IMR-90 (cell line): Measurements from ENCODE around the gene CUTA. TPM values are rescaled to one million over a fixed set of nuclear protein-coding genes. Genes with fewer than 3 reads are reported as not detected.
A peak's percentile ranks its signal among the peaks of the same experiment; 100 is the strongest.

Experiments
- ATAC-seq: fragments of 200-7000 bp; cut with Tn5 transposase; 2 replicates; pipeline ENCODE4 v1.9.1; 2020; ENCODE audit warnings: low read depth, mild to moderate bottlenecking, moderate library complexity
- BruUV-seq: library from RNA; stranded (reverse); fragments of 400-500 nt; replicated peaks from 2 replicates; lab custom pipeline; 2021; lab: Mats Ljungman, UMichigan
- CTCF ChIA-PET: fragments of 300-600 bp; formaldehyde crosslinking; extraction: SDS; loops from one replicate; lab custom pipeline; 2021; ENCODE audit warnings: antibody characterized with exemption; lab: Yijun Ruan, JAX
- POLR2A ChIA-PET: fragments of 300-600 bp; sonication (Branson Sonifier 250); formaldehyde crosslinking; loops from one replicate; lab custom pipeline; 2022; ENCODE audit warnings: antibody characterized with exemption; ENCODE audit not compliant: unreplicated experiment; lab: Charles Lee
- DNase-seq: peaks from one replicate; pipeline ENCODE4 v3.0.0; 2013
- H2AFZ ChIP-seq: replicated peaks from 2 replicates; pipeline ENCODE3; 2013; ENCODE audit warnings: low read length, mild to moderate bottlenecking; ENCODE audit not compliant: poor library complexity
- H2AK5ac ChIP-seq: 2 replicates; pipeline ENCODE4 v1.6.1; 2013; ENCODE audit warnings: low read depth, low read length, inconsistent platforms
- H2AK9ac ChIP-seq: replicated peaks from 2 replicates; pipeline ENCODE3; 2013; ENCODE audit warnings: mild to moderate bottlenecking, low read depth, low read length, moderate library complexity; ENCODE audit not compliant: poor library complexity
- H2BK120ac ChIP-seq: 2 replicates; pipeline ENCODE4 v1.6.1; 2013; ENCODE audit warnings: low read depth, low read length, inconsistent platforms
- H2BK15ac ChIP-seq: 3 replicates; pipeline ENCODE4 v1.6.1; 2013; ENCODE audit warnings: low read depth, low read length, inconsistent platforms
- H2BK20ac ChIP-seq: 2 replicates; pipeline ENCODE4 v1.6.1; 2013; ENCODE audit warnings: low read depth, mild to moderate bottlenecking, inconsistent platforms, low read length, moderate library complexity
- H2BK5ac ChIP-seq: 2 replicates; pipeline ENCODE4 v1.6.1; 2013; ENCODE audit warnings: mild to moderate bottlenecking, low read depth, low read length, inconsistent platforms; ENCODE audit not compliant: poor library complexity, severe bottlenecking
- H3K14ac ChIP-seq: replicated peaks from 2 replicates; pipeline ENCODE4 v1.6.1; 2013; ENCODE audit warnings: low read depth, low read length, inconsistent platforms
- H3K18ac ChIP-seq: 2 replicates; pipeline ENCODE4 v1.6.1; 2013; ENCODE audit warnings: low read depth, low read length, control low read depth
- H3K23ac ChIP-seq: 2 replicates; pipeline ENCODE4 v1.6.1; 2013; ENCODE audit warnings: low read depth, low read length, inconsistent platforms
- H3K27ac ChIP-seq: 2 replicates; pipeline ENCODE4 v1.5.1; 2013; ENCODE audit warnings: mild to moderate bottlenecking, control low read depth, low read length; ENCODE audit not compliant: insufficient read depth
- H3K27me3 ChIP-seq: 2 replicates; pipeline ENCODE4 v1.6.1; 2013; ENCODE audit warnings: low read length; ENCODE audit not compliant: control insufficient read depth, insufficient read depth
- H3K36me3 ChIP-seq: 2 replicates; pipeline ENCODE4 v1.6.1; 2013; ENCODE audit warnings: low read length, mixed read lengths; ENCODE audit not compliant: control insufficient read depth, insufficient read depth
- H3K4ac ChIP-seq: 2 replicates; pipeline ENCODE4 v1.6.1; 2013; ENCODE audit warnings: low read depth, low read length, inconsistent platforms
- H3K4me1 ChIP-seq: 2 replicates; pipeline ENCODE4 v1.6.1; 2013; ENCODE audit warnings: low read length, mixed read lengths; ENCODE audit not compliant: control insufficient read depth, insufficient read depth
- H3K4me2 ChIP-seq: 2 replicates; pipeline ENCODE4 v1.6.1; 2013; ENCODE audit warnings: low read depth, mild to moderate bottlenecking, control low read depth, low read length, moderate library complexity
- H3K4me3 ChIP-seq: 2 replicates; pipeline ENCODE4 v1.5.1; 2013; ENCODE audit warnings: low read depth, mild to moderate bottlenecking, control low read depth, low read length, moderate library complexity; ENCODE audit not compliant: insufficient read depth
- H3K56ac ChIP-seq: 2 replicates; pipeline ENCODE4 v1.6.1; 2013; ENCODE audit warnings: low read length, inconsistent platforms; ENCODE audit not compliant: insufficient read depth; ENCODE audit errors: extremely low read depth
- H3K79me1 ChIP-seq, 2 experiments: 2 replicates each; pipeline ENCODE4 v1.6.1; 2013; ENCODE audit warnings: low read length in 2 of 2, inconsistent platforms in 1 of 2, low read depth in 1 of 2
- H3K9ac ChIP-seq: 2 replicates; pipeline ENCODE4 v1.6.1; 2013; ENCODE audit warnings: low read depth, low read length, control low read depth
- H3K9me1 ChIP-seq: 2 replicates; pipeline ENCODE4 v1.6.1; 2013; ENCODE audit warnings: low read length, inconsistent platforms; ENCODE audit not compliant: insufficient read depth
- H3K9me3 ChIP-seq: 2 replicates; pipeline ENCODE4 v1.6.1; 2013; ENCODE audit warnings: low read length; ENCODE audit not compliant: control insufficient read depth, insufficient read depth
- H4K20me1 ChIP-seq: 2 replicates; pipeline ENCODE4 v1.6.1; 2013; ENCODE audit warnings: low read length, inconsistent platforms; ENCODE audit not compliant: insufficient read depth
- H4K5ac ChIP-seq: 2 replicates; pipeline ENCODE4 v1.6.1; 2013; ENCODE audit warnings: mild to moderate bottlenecking, low read depth, low read length, control low read depth
- H4K8ac ChIP-seq, 2 experiments: 2 replicates each; pipeline ENCODE4 v1.6.1; 2013; ENCODE audit warnings: low read depth in 2 of 2, low read length in 2 of 2, control low read depth in 1 of 2, inconsistent platforms in 1 of 2
- H4K91ac ChIP-seq: 2 replicates; pipeline ENCODE4 v1.6.1; 2013; ENCODE audit warnings: low read depth, low read length, inconsistent platforms; ENCODE audit not compliant: insufficient read depth
- BHLHE40 ChIP-seq: fragments of 150-350 bp; IDR thresholded peaks from 2 replicates; pipeline ENCODE4 v1.6.1; 2016; ENCODE audit warnings: mild to moderate bottlenecking, low read depth, low read length
- CEBPB ChIP-seq: IDR thresholded peaks from 2 replicates; pipeline ENCODE4 v1.6.1; 2012; ENCODE audit warnings: low read depth, low read length, improper control_type of control experiment
- CHD1 ChIP-seq: IDR thresholded peaks from 2 replicates; pipeline ENCODE4 v1.6.1; 2012; ENCODE audit warnings: low read depth, low read length, improper control_type of control experiment
- FOS ChIP-seq: fragments of 150-350 bp; IDR thresholded peaks from 2 replicates; pipeline ENCODE4 v1.6.1; 2016; ENCODE audit warnings: low read depth, low read length
- MAFK ChIP-seq: IDR thresholded peaks from 2 replicates; pipeline ENCODE4 v1.6.1; 2012; ENCODE audit warnings: low read depth, low read length, improper control_type of control experiment
- MAZ ChIP-seq: IDR thresholded peaks from 2 replicates; pipeline ENCODE4 v1.6.1; 2012; ENCODE audit warnings: low read depth, mild to moderate bottlenecking, low read length, improper control_type of control experiment, moderate library complexity, borderline replicate concordance
- MXI1 ChIP-seq: IDR thresholded peaks from 2 replicates; pipeline ENCODE4 v1.6.1; 2012; ENCODE audit warnings: low read depth, mild to moderate bottlenecking, low read length, moderate library complexity, borderline replicate concordance
- NFE2L2 ChIP-seq: fragments of 150-350 bp; IDR thresholded peaks from 2 replicates; pipeline ENCODE4 v1.6.1; 2016; ENCODE audit warnings: low read depth, mild to moderate bottlenecking, low read length
- POLR2A ChIP-seq: IDR thresholded peaks from 2 replicates; pipeline ENCODE4 v1.6.1; 2012; ENCODE audit warnings: mild to moderate bottlenecking, low read depth, low read length
- RAD21 ChIP-seq: IDR thresholded peaks from 2 replicates; pipeline ENCODE4 v1.6.1; 2012; ENCODE audit warnings: low read length, improper control_type of control experiment
- RCOR1 ChIP-seq: IDR thresholded peaks from 2 replicates; pipeline ENCODE4 v1.6.1; 2012; ENCODE audit warnings: mild to moderate bottlenecking, low read length, improper control_type of control experiment; ENCODE audit not compliant: insufficient replicate concordance
- RFX5 ChIP-seq: IDR thresholded peaks from 2 replicates; pipeline ENCODE4 v1.8.0; 2012; ENCODE audit warnings: low read depth, mild to moderate bottlenecking, low read length, moderate library complexity
- SMC3 ChIP-seq: fragments of 150-350 bp; IDR thresholded peaks from 2 replicates; pipeline ENCODE4 v1.6.1; 2016; ENCODE audit warnings: low read depth, mild to moderate bottlenecking, antibody characterized with exemption, low read length, moderate library complexity
- WGBS, 2 experiments: methylation state at CpG; one replicate each; pipeline versions ENCODE4 v1.1.5 to v1.1.7; 2013; ENCODE audit warnings: missing lambda C conversion rate in 2 of 2; ENCODE audit not compliant: insufficient read length in 1 of 2; ENCODE audit errors: extremely low coverage in 2 of 2; 5-methylcytosine and 5-hydroxymethylcytosine counted together
- dilution Hi-C: fragments of 300-500 bp; cut with HindIII; formaldehyde crosslinking; loops from one replicate; pipeline ENCODE4 v1.14.3; 2018; ENCODE audit warnings: low sequenced_read_pairs; ENCODE audit not compliant: unreplicated experiment
- in situ Hi-C: fragments of 300-500 bp; cut with MboI; formaldehyde crosslinking; loops from 3 replicates; pipeline ENCODE4 v1.14.3; 2019; ENCODE audit warnings: low sequenced_read_pairs, inconsistent platforms, mixed read lengths
- intact Hi-C: fragments of 100-400 bp; cut with micrococcal nuclease; formaldehyde crosslinking; loops from 2 replicates; pipeline ENCODE4 v1.10.0; 2022
- polyA plus RNA-seq, 3 experiments: library from polyadenylated mRNA; depleted of rRNA; stranded (reverse); fragments of >200 nt; gene quantifications; 2 replicates each; pipeline ENCODE4 v1.2.3, GENCODE V29; 2012; ENCODE audit warnings: low replicate concordance in 1 of 3
- total RNA-seq: library from RNA; depleted of rRNA; stranded (reverse); fragments of >200 nt; gene quantifications from 2 replicates; pipeline ENCODE4 v1.2.3, GENCODE V29; 2012
- TF ChIP-seq, protein P1 (sequence below): fragments of 150-350 bp; IDR thresholded peaks from 2 replicates; pipeline ENCODE4 v1.6.1; 2016; ENCODE audit warnings: low read depth, mild to moderate bottlenecking, low read length, moderate library complexity, borderline replicate concordance
- TF ChIP-seq, protein P2 (sequence below): conservative IDR thresholded peaks from 2 replicates; pipeline ENCODE4 v1.5.1; 2012; ENCODE audit warnings: mild to moderate bottlenecking, low read depth, low read length, improper control_type of control experiment
- TF ChIP-seq, protein P3 (sequence below): fragments of 150-350 bp; IDR thresholded peaks from 2 replicates; pipeline ENCODE4 v1.6.1; 2017; ENCODE audit warnings: mild to moderate bottlenecking, antibody characterized with exemption, low read length, low read depth

The CUTA gene
- total and polyA plus RNA-seq, 2 of the 4 experiments (the other 2 are of a cell fraction), result 136 to 427 TPM

DNA sequence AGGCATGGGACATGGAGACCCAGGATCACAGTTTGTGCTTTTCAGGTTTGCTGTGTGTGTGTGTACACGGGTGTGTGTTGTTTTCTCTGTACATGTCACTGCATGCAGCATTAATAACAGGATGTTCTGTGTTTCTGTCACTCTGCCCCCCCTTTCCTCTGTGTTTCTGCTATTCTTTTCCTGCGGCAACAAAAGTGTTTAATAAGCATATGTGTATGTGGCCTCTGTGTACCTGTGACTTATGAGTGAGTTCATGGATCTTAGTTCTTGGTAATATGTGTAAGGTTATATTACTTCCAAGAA lies 11.8 kb upstream of the CUTA start:
- ChIA-PET POLR2A (no interaction called here), CTCF (no interaction called here)
- in situ Hi-C loops (no loop called here), intact Hi-C loops (no loop called here), dilution Hi-C loops (no loop called here)
- Histone ChIP-seq H3K4ac (no peak overlapping the region), H4K20me1 (peaks cover 41% of the 10 kb centered on the region), H3K4me3 (no peak overlapping the region), H4K91ac (no peak overlapping the region), H3K4me2 (no peak overlapping the region), H2AK5ac (no peak overlapping the region), H2BK5ac (no peak overlapping the region), H3K14ac (no peak overlapping the region), H3K4me1 (peaks cover 38% of the 10 kb centered on the region), H2BK15ac (no peak overlapping the region), H4K5ac (no peak overlapping the region), H3K23ac (peak overlapping the region; percentile 57; the same call in 1 of the 2 replicates), H3K56ac (no peak overlapping the region), H4K8ac (no peak overlapping the region), H3K27me3 (no peaks in the 10 kb centered on the region), H2BK20ac (no peak overlapping the region), H3K9me1 (peaks cover 30% of the 10 kb centered on the region), H3K27ac (no peak overlapping the region), H3K79me1 (peaks cover 29 to 92% of the 10 kb centered on the region in 2 experiments), H2BK120ac (no peak overlapping the region), H2AFZ (no peak overlapping the region), H2AK9ac (no peak overlapping the region), H3K18ac (no peak overlapping the region), H3K9me3 (no peaks in the 10 kb centered on the region), H3K9ac (peak overlapping the region; percentile 19; the same call in 1 of the 2 replicates), H3K36me3 (peaks cover 7% of the 10 kb centered on the region)
- TF ChIP-seq FOS, result no peak
- no peak for TF ChIP-seq CHD1
- TF ChIP-seq POLR2A, result no peak
- TF ChIP-seq MAZ, result no peak
- TF ChIP-seq, protein P1, sequence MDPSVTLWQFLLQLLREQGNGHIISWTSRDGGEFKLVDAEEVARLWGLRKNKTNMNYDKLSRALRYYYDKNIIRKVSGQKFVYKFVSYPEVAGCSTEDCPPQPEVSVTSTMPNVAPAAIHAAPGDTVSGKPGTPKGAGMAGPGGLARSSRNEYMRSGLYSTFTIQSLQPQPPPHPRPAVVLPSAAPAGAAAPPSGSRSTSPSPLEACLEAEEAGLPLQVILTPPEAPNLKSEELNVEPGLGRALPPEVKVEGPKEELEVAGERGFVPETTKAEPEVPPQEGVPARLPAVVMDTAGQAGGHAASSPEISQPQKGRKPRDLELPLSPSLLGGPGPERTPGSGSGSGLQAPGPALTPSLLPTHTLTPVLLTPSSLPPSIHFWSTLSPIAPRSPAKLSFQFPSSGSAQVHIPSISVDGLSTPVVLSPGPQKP, result no peak
- TF ChIP-seq, protein P2, sequence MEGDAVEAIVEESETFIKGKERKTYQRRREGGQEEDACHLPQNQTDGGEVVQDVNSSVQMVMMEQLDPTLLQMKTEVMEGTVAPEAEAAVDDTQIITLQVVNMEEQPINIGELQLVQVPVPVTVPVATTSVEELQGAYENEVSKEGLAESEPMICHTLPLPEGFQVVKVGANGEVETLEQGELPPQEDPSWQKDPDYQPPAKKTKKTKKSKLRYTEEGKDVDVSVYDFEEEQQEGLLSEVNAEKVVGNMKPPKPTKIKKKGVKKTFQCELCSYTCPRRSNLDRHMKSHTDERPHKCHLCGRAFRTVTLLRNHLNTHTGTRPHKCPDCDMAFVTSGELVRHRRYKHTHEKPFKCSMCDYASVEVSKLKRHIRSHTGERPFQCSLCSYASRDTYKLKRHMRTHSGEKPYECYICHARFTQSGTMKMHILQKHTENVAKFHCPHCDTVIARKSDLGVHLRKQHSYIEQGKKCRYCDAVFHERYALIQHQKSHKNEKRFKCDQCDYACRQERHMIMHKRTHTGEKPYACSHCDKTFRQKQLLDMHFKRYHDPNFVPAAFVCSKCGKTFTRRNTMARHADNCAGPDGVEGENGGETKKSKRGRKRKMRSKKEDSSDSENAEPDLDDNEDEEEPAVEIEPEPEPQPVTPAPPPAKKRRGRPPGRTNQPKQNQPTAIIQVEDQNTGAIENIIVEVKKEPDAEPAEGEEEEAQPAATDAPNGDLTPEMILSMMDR, result no peak
- TF ChIP-seq, protein P3, sequence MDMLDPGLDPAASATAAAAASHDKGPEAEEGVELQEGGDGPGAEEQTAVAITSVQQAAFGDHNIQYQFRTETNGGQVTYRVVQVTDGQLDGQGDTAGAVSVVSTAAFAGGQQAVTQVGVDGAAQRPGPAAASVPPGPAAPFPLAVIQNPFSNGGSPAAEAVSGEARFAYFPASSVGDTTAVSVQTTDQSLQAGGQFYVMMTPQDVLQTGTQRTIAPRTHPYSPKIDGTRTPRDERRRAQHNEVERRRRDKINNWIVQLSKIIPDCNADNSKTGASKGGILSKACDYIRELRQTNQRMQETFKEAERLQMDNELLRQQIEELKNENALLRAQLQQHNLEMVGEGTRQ, result no peak
- no peak for TF ChIP-seq NFE2L2
- TF ChIP-seq RCOR1, result no peak
- no peak for TF ChIP-seq MAFK
- no peak for TF ChIP-seq SMC3
- no peak for TF ChIP-seq CEBPB
- TF ChIP-seq BHLHE40, result no peak
- TF ChIP-seq MXI1, result no peak
- TF ChIP-seq RAD21, result no peak
- no peak for TF ChIP-seq RFX5
- no peak for ATAC-seq
- BruUV-seq, result no TSS peak
- no peak for DNase-seq
- WGBS, 2 experiments, result no CpG with 5 or more reads among the region's 2 CpGs
